Measurements from ENCODE around the gene SMC4.

SMC4 gene

DNA sequence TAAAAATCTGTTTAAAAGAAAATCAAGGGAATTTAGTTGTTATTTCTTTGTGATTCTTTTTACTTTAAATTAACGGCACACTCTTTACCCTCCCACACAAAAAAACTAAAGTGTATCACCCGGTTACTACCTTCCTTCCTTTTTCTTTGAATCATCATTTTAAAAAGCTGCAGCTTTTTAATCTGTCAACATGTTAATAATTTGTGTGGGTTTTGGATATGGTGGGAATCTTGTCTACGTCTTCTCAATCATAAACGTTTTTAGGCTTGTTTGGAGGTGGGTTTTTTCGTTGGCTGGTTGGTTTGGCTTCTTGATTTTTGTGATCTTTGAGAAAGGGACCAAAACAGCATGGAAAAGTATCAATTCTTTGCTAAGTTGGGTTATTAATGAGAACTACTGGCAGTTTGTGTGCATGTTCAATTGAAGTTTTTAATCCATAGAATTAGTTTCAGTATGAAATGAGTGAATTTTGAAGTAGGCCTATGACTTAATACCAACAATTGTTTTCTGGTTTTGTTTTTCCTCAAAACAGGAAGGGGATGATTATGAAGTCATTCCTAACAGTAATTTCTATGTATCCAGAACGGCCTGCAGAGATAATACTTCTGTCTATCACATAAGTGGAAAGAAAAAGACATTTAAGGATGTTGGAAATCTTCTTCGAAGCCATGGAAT is 4.5 kb downstream of the SMC4 start:
- TF ChIP-seq ZFX (IDR thresholded peaks at IDR 0.05) = no peak
- TF ChIP-seq, protein P1, sequence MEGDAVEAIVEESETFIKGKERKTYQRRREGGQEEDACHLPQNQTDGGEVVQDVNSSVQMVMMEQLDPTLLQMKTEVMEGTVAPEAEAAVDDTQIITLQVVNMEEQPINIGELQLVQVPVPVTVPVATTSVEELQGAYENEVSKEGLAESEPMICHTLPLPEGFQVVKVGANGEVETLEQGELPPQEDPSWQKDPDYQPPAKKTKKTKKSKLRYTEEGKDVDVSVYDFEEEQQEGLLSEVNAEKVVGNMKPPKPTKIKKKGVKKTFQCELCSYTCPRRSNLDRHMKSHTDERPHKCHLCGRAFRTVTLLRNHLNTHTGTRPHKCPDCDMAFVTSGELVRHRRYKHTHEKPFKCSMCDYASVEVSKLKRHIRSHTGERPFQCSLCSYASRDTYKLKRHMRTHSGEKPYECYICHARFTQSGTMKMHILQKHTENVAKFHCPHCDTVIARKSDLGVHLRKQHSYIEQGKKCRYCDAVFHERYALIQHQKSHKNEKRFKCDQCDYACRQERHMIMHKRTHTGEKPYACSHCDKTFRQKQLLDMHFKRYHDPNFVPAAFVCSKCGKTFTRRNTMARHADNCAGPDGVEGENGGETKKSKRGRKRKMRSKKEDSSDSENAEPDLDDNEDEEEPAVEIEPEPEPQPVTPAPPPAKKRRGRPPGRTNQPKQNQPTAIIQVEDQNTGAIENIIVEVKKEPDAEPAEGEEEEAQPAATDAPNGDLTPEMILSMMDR (conservative IDR thresholded peaks at IDR 0.05) = no peak
- no peak overlapping the region for H3K27ac ChIP-seq

DNA sequence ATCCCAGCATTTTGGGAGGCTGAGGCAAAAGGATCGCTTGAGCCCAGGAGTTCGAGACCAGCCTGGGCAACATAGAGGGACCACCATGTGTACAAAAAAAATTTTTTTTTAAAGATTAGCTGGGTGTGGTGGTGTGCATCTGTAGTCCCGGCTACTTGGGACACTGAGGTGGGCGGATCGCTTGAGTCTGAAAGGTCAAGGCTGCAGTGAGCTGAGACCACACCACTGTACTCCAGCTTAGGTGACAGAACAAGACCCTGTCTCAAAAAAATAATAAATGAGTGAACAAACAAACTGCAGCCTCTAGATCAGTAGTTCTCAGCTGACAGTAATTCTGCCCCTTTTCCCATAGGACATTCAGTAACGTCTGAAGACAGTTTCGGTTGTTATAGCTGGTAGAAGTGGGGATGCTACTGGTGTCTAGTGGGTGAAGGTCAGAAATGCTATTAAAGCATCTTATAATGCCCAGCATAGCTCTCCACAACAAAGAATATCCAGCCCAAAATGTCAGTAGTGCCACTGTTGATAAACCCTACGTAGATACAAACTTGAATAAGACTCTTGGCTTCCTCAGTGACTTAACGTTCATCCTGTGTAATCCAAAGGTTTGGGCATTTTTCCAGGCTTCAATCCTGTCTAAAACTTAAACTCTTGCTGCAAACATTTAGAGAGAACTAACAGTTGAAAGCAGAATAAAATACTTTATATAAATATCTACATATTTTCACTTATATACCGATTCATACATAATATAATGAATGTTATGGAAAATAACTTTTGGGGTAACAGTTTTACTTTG is 10.6 kb downstream of the SMC4 start:
- no peak overlapping the region for H3K27ac ChIP-seq
- TF ChIP-seq, protein P1 (conservative IDR thresholded peaks at IDR 0.05) = no peak
- no peak for TF ChIP-seq ZFX (IDR thresholded peaks at IDR 0.05)

DNA sequence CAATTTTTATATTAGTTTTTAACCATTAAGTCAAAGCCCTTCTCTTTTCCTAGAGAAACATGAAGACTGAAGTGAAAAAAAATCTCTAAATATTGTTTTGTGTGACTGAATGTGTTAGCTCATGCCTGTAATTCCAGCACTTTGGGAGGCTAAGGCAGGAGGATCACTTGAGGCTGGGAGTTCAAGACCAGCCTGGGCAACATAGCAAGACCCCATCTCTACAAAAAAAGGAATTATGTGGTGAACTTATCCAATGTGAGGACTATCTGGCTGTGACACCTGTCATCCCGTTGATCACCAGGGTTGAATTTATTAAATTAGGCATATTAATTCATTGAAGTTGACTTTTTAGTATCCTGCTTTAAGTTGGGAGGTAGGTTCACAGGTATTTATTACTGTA is 13.0 kb downstream of the SMC4 start:
- TF ChIP-seq, protein P1 (conservative IDR thresholded peaks at IDR 0.05) = no peak
- no peak for TF ChIP-seq ZFX (IDR thresholded peaks at IDR 0.05)
- no peak overlapping the region for H3K27ac ChIP-seq

DNA sequence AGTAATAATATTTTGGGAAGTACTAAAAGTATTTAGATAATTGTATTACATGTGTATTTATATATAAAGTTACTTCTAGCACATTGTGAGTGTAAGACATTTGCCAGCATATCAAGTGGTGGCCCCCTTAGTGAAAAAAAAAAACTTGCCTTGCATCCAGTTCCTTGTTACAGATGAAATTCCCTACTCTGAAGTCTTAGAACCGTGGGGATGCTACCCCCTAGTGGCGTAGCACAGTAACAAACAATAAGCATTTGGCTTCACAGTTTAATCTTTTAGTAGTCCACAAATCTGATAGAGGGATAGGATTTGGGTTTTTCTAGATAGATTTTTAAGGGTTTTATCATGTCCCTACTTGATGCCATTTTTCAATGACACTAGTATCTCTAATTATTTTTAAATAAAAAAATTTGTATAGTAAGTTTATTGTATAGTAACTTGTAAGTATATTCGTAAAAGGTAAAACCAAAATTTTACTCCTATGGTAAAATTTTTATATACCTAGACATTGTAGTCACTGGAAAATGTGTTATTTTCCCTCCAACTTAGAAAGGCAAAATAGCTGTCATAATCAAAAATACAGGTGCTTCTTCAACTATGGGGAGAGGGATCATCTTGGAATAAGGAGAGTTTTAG is 14.3 kb downstream of the SMC4 start:
- TF ChIP-seq ZFX (IDR thresholded peaks at IDR 0.05) = no peak
- TF ChIP-seq, protein P1 (conservative IDR thresholded peaks at IDR 0.05) = peak; percentile 97
- no peak overlapping the region for H3K27ac ChIP-seq

DNA sequence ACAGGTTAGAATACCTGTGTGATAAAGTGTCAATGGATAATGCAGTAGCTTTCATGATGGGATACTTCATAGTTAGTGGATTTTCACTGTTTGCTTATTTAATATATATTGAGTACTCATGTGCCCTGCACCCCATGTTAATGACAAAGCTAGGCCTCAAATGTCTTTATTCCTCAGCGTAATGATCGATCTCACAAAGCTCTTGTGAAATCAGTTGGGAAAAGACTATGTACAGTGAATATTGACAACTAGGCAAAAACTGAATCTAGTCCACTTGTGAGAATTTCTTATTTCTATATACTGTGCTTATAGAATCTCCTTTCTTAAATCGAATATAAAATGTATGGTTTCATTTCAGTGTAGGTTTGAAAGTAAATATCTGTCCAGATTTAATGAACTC is 17.9 kb downstream of the SMC4 start:
- TF ChIP-seq, protein P1 (conservative IDR thresholded peaks at IDR 0.05) = no peak
- TF ChIP-seq ZFX (IDR thresholded peaks at IDR 0.05) = no peak
- no peak overlapping the region for H3K27ac ChIP-seq

DNA sequence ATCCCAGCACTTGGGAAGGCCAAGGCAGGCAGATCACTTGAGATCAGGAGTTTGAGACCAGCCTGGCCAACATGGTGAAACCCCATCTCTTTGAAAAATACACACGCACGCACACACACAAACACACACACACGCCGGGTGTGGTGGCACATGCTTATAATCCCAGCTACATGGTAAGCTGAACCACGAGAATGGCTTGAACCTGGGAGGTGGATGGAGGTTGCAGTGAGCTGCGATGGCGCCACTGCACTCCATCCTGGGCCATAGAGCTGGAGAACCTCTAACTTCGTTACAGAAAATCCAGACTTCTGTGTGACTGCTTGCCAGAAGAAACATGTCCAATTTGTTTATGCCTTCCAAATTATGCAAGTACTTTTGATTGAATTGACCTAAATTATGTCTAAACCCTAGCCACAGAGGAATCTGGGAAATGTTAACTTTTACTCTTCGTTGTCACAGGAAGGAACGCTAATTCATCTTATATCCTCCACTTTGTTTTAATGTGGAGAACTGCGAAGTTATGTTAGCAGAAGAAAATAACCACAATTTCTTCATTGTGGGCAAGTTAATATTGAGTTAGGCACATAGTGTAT is 28.5 kb downstream of the SMC4 start:
- no peak overlapping the region for H3K27ac ChIP-seq
- no peak for TF ChIP-seq ZFX (IDR thresholded peaks at IDR 0.05)

DNA sequence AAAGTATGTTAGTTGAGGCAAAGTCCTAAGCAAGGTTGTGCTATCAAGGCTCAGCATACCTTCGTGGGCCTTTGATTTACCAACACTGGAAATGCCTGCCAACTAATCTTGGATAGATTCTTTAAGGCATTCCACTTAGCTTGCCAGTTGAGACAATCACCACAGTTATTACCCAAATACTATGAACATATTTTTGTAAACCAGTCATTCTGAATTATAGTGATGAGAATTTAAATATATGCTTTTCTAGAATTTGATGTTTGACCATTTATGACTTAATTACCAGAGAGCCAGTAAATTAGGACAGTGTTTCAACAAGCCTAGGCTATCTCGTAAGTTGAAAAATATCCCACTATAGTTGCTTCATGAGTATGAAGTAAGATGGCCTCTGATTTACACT is 34.6 kb downstream of the SMC4 start:
- no peak for TF ChIP-seq ZFX (IDR thresholded peaks at IDR 0.05)
- TF ChIP-seq, protein P1 (conservative IDR thresholded peaks at IDR 0.05) = no peak
- H3K27ac ChIP-seq = no peak overlapping the region

Measured in C4-2B (cell line).